Endothelial cell of umbilical vein (primary cell): ENCODE measurements around the gene VANGL2. TPM values are rescaled to one million over a fixed set of nuclear protein-coding genes. Genes with fewer than 3 reads are reported as not detected.

ENCODE experiments used
- BruUV-seq: library from RNA; stranded (reverse); fragments of 400-500 nt; replicated peaks from 2 replicates; lab custom pipeline; 2021; lab: Mats Ljungman, UMichigan
- CTCF ChIA-PET: fragments of 300-600, 350-600 bp; sonication (Branson Sonifier 250); formaldehyde crosslinking; loops from one replicate; lab custom pipeline; 2021; ENCODE audit warnings: antibody characterized with exemption, inconsistent platforms; lab: Charles Lee
- POLR2A ChIA-PET: fragments of 300-600, 350-600 bp; sonication (Branson Sonifier 250); formaldehyde crosslinking; loops from one replicate; lab custom pipeline; 2021; ENCODE audit warnings: antibody characterized with exemption, inconsistent platforms; lab: Charles Lee
- DNase-seq: peaks from one replicate; pipeline ENCODE4 v3.0.0-alpha.2; 2011; ENCODE audit warnings: low read depth, low spot score
- FAIRE-seq: peaks from 2 replicates; lab custom pipeline; 2011; peaks lifted over from hg19 to GRCh38; lab: Jason Lieb, UNC
- H2AFZ ChIP-seq: 2 replicates; pipeline ENCODE4 v1.6.0; 2012; ENCODE audit warnings: low read depth, low read length, control low read depth, inconsistent platforms
- H3K27ac ChIP-seq: 2 replicates; pipeline ENCODE4 v1.5.1; 2011; ENCODE audit warnings: low read depth, mild to moderate bottlenecking, control low read depth, low read length, moderate library complexity; ENCODE audit not compliant: insufficient read depth
- H3K27me3 ChIP-seq, 2 experiments: 2 replicates each; pipeline versions ENCODE4 v1.6.0 to v1.6.1; 2011; ENCODE audit warnings: low read length in 2 of 2, mixed read lengths in 1 of 2; ENCODE audit not compliant: control insufficient read depth in 2 of 2, insufficient read depth in 2 of 2
- H3K36me3 ChIP-seq, 2 experiments: 2 replicates in 1 of 2; 3 replicates in 1 of 2; pipeline ENCODE4 v1.5.1; 2011; ENCODE audit warnings: low read length in 2 of 2, mild to moderate bottlenecking in 1 of 2, moderate library complexity in 1 of 2; ENCODE audit not compliant: control insufficient read depth in 2 of 2, insufficient read depth in 2 of 2; ENCODE audit errors: extremely low read depth in 1 of 2
- H3K4me1 ChIP-seq: 3 replicates; pipeline ENCODE4 v1.5.1; 2011; ENCODE audit warnings: mild to moderate bottlenecking, low read length; ENCODE audit not compliant: control insufficient read depth, insufficient read depth; ENCODE audit errors: extremely low read depth
- H3K4me2 ChIP-seq: 2 replicates; pipeline ENCODE4 v1.6.1; 2011; ENCODE audit warnings: low read length, control low read depth, mixed read lengths; ENCODE audit not compliant: insufficient read depth
- H3K4me3 ChIP-seq, 3 experiments: fragments of 200-600 bp in 1 of 3; sonication (generic), shearing (Covaris generic) in 1 of 3; replicated peaks in 1 of 3; 2 replicates each; pipeline ENCODE4 v1.5.1; 2011 to 2016; ENCODE audit warnings: control low read depth in 3 of 3, low read length in 3 of 3, mild to moderate bottlenecking in 2 of 3, inconsistent platforms in 1 of 3, low read depth in 1 of 3, moderate library complexity in 1 of 3; ENCODE audit not compliant: insufficient read depth in 1 of 3
- H3K79me2 ChIP-seq: 2 replicates; pipeline ENCODE4 v1.6.0; 2012; ENCODE audit warnings: low read length, inconsistent platforms; ENCODE audit not compliant: control insufficient read depth, insufficient read depth
- H3K9ac ChIP-seq: replicated peaks from 2 replicates; pipeline ENCODE3; 2011; ENCODE audit warnings: low read length, control low read depth; ENCODE audit not compliant: insufficient read depth; ENCODE audit errors: extremely low read depth
- H3K9me1 ChIP-seq: replicated peaks from 3 replicates; pipeline ENCODE4 v1.6.0; 2011; ENCODE audit warnings: mild to moderate bottlenecking, low read length; ENCODE audit not compliant: control insufficient read depth, insufficient read depth; ENCODE audit errors: extremely low read depth
- H3K9me3 ChIP-seq: replicated peaks from 2 replicates; pipeline ENCODE4 v1.5.1; 2012; ENCODE audit warnings: low read length, inconsistent platforms; ENCODE audit not compliant: control insufficient read depth, insufficient read depth
- H4K20me1 ChIP-seq: replicated peaks from 2 replicates; pipeline ENCODE3; 2011; ENCODE audit warnings: mild to moderate bottlenecking, low read length; ENCODE audit not compliant: control insufficient read depth, insufficient read depth; ENCODE audit errors: extremely low read depth
- EZH2 ChIP-seq: IDR thresholded peaks from 2 replicates; pipeline ENCODE4 v1.6.1; 2012; ENCODE audit warnings: borderline replicate concordance, low read depth, mild to moderate bottlenecking, moderate library complexity, low read length, inconsistent platforms; ENCODE audit not compliant: severe bottlenecking
- FOS ChIP-seq: IDR thresholded peaks from 2 replicates; pipeline ENCODE4 v1.6.1; 2011; ENCODE audit warnings: mild to moderate bottlenecking, low read length, moderate library complexity, borderline replicate concordance; ENCODE audit not compliant: insufficient read depth
- MAX ChIP-seq: IDR thresholded peaks from 2 replicates; pipeline ENCODE4 v1.6.1; 2011; ENCODE audit not compliant: insufficient read depth, insufficient read length
- dilution Hi-C: fragments of 300-500 bp; cut with MboI; formaldehyde crosslinking; loops from one replicate; pipeline ENCODE4 v1.15.0; 2019; ENCODE audit warnings: low sequenced_read_pairs; ENCODE audit not compliant: extremely low pct_ligation_motif_present
- intact Hi-C: fragments of 100-400 bp; cut with micrococcal nuclease; formaldehyde crosslinking; loops from one replicate; pipeline ENCODE4 v1.10.0; 2022
- polyA plus RNA-seq, 4 experiments: library from polyadenylated mRNA; depleted of rRNA in 3 of 4; stranded (reverse) in 3 of 4; unstranded in 1 of 4; fragments of >200 nt; gene quantifications; 2 replicates each; pipeline versions ENCODE4 v1.2.1 to v1.2.3, GENCODE V29; 2011 to 2012; ENCODE audit warnings: missing spikeins in 1 of 4
- total RNA-seq: library from RNA; stranded (reverse); gene quantifications from 2 replicates; pipeline ENCODE4 v1.2.3, GENCODE V29; 2021
- TF ChIP-seq, protein P1 (sequence below), 2 donors: IDR thresholded peaks; 1 replicate in 1 of 2; 2 replicates in 1 of 2; pipeline ENCODE4 v1.5.1; 2011; ENCODE audit warnings: low read length in 2 of 2, mild to moderate bottlenecking in 2 of 2, moderate library complexity in 2 of 2, control low read depth in 1 of 2, inconsistent platforms in 1 of 2, low read depth in 1 of 2; ENCODE audit not compliant: insufficient read depth in 1 of 2; ENCODE audit errors: extremely low read depth in 1 of 2

VANGL2 gene
- total and polyA plus RNA-seq, 2 donors (not counting 3 experiments of a cell fraction or from before 2014, with no cell fraction given) = 0.01 TPM; not detected in 1

GRCh38 chr1:160402001-160402795, 1.8 kb downstream of the VANGL2 start:
- H3K36me3 ChIP-seq = no peaks in the 10 kb centered on the region
- no peak overlapping the region for H3K27ac ChIP-seq
- BruUV-seq = no TSS peak
- no peak overlapping the region for H2AFZ ChIP-seq
- H3K9ac ChIP-seq = no peak overlapping the region
- peak; percentile 31 for TF ChIP-seq EZH2
- TF ChIP-seq MAX = no peak
- TF ChIP-seq FOS = no peak
- TF ChIP-seq, protein P1, sequence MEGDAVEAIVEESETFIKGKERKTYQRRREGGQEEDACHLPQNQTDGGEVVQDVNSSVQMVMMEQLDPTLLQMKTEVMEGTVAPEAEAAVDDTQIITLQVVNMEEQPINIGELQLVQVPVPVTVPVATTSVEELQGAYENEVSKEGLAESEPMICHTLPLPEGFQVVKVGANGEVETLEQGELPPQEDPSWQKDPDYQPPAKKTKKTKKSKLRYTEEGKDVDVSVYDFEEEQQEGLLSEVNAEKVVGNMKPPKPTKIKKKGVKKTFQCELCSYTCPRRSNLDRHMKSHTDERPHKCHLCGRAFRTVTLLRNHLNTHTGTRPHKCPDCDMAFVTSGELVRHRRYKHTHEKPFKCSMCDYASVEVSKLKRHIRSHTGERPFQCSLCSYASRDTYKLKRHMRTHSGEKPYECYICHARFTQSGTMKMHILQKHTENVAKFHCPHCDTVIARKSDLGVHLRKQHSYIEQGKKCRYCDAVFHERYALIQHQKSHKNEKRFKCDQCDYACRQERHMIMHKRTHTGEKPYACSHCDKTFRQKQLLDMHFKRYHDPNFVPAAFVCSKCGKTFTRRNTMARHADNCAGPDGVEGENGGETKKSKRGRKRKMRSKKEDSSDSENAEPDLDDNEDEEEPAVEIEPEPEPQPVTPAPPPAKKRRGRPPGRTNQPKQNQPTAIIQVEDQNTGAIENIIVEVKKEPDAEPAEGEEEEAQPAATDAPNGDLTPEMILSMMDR (IDR thresholded peaks at IDR 0.05; ENCODE audit: extremely low read depth in 1 of 2, insufficient read depth in 1 of 2, low read depth in 1 of 2, low read length in 2 of 2) = no peak
- H3K4me2 ChIP-seq = no peak overlapping the region
- H3K27me3 ChIP-seq = peaks cover 78 to 88% of the 10 kb centered on the region in 2 experiments
- no peak for DNase-seq
- H4K20me1 ChIP-seq = no peaks in the 10 kb centered on the region
- no peak for FAIRE-seq
- H3K4me3 ChIP-seq = no peak overlapping the region
- H3K9me3 ChIP-seq = no peaks in the 10 kb centered on the region
- intact Hi-C loops (no loop called here), dilution Hi-C loops (no loop called here)
- CTCF ChIA-PET = interaction anchor here (0.8 to 0.9 kb wide), 2 partner anchors 10 to 14 kb away, joined by 3 read pairs; no protein-coding TSS in a partner anchor
- H3K4me1 ChIP-seq = peaks cover 13% of the 10 kb centered on the region
- H3K9me1 ChIP-seq = no peaks in the 10 kb centered on the region
- no peaks in the 10 kb centered on the region for H3K79me2 ChIP-seq
- POLR2A ChIA-PET = no interaction called here
